GM21515 (cell line): ENCODE measurements around the gene CYP4F3.
"Not testable (repeated sequence)": the region's sequence is repeated elsewhere in the genome, so short reads cannot be mapped to it uniquely, and the experiment has no call there.

Experiments
- ATAC-seq: cut with Tn5 transposase; IDR thresholded peaks from one replicate; pipeline ENCODE4 v1.9.1; 2021; ENCODE audit not compliant: unreplicated experiment

The CYP4F3 gene

DNA sequence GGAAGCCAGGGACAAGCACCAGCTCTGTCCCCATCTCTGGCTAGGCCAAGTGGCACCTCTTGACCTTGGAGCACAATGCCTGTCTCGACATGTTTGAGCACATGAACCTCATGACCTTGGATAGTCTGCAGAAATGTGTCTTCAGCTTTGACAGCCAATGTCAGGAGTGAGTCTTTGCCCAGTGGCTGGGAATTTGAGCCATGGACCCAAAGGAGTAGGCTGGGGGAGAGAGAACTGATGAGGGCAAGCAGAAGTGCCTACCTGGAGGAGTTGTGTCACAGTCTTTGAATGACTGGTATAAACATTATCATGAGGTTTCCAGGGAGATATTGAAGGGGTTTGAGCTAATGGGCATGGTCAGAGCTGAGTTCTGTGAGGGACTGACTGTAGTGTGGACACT is 25.5 kb downstream of the CYP4F3 start:
- no peak for ATAC-seq

DNA sequence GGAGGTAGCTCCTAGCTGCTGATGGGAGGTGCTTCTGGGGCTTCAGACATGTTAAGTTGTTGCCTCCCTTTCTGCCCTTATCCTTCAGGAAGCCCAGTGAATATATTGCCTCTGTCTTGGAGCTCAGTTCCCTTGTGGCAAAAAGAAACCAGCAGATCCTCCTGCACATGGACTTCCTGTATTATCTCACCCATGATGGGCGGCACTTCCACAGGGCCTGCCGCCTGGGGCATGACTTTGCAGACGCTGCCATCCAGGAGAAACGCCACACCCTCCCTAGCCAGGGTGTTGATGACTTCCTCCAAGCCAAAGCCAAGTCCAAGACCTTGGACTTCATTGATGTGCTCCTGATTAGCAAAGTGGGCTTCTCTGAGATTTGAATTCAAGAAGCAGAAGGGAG is 26.2 kb downstream of the CYP4F3 start:
- ATAC-seq: no peak

DNA sequence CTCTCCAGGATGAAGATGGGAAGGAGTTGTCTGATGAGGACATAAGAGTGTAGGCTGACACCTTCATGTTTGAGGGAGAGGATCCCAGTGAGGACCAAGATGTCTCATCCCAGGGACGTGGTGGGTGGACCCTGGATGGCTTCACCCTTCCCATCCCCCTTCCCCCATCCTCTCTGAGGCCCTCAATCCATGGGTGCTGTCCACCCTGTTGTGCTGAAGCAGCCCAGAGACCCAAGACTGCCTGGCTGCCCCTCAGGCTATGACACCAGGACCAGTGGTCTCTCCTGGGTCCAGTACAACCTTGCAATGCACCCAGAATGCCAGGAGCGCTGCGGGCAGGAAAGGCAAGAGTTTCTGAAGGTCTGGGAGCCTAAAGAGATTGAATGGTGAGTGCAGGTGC is 28.7 kb downstream of the CYP4F3 start:
- no peak for ATAC-seq

DNA sequence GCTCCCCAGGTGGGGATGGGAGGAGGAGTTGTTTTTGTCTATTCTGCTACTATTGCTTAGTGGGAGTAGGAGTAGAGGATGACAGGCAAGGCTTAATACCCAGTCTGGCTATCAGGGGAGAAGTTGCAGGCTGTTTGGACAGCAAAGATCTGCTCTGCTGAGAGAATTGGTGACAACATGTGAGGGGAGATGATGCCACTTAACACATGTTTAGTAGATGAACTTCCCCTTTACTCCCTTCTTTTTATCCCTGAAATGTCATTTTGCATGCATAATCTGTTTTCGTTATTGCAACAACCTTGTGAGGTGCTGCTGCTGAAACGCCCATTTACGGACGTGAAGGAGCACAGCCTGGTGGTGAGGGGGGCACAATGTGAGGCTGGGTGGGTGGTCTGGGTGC is 29.2 kb downstream of the CYP4F3 start:
- ATAC-seq: no peak

DNA sequence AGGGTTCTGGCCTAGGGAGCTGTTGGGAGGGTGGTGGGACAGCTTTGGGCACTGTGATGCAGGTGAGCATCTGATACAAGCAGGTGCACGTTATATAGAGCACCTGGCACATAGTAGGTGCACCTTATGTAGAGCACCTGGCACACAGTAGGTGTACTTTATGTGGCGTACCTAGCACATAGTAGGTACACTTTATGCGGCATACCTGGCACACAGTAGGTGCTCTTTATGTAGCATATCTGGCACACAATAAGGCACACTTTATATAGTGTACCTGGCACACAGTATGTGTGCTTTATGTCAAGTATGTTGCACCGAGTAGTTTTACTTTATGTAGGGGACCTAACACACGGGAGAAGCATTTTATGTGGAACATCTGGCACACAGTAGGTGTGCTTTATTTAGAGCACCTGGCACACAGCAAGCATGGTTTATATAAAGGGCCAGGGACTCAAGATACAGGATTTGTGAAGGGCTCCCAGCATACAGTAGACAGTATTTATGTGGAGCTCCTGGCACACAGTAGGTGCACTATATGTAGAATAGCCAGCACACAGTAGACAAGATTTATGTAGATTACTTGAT is 30.6 kb downstream of the CYP4F3 start:
- ATAC-seq: no peak

DNA sequence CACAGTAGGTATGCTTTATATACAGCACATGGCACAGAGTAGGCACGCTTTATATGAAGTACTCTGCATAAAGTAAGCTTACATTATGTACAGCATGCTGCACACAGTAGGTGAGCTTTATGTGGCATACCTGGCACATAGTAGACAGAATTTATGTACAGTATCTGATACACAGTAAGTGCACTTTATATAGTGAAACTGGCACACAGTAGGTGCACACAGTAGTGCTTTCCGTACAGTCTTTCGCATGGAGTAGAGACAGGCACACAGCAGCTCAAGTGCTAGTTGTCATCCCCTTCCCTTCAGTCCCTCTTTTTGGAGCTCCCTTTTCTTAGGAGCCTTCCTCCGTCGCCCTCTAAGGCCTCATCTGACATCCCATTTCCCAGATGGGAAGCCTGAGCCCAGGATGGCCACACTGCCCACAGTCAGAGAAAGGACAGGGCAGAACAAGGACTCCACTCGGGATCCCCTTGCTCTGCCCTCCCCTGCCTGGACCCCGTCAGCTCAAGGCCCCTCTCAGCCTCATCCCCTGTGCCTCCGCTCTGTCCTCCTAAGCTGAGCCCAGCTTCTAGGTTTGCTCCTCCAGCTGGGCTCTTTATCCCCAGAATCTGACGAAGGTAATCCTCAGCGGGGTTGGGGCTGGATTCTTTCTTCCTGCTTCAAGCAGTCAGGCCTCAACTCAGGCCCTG is 31.3 kb downstream of the CYP4F3 start:
- ATAC-seq: no peak

DNA sequence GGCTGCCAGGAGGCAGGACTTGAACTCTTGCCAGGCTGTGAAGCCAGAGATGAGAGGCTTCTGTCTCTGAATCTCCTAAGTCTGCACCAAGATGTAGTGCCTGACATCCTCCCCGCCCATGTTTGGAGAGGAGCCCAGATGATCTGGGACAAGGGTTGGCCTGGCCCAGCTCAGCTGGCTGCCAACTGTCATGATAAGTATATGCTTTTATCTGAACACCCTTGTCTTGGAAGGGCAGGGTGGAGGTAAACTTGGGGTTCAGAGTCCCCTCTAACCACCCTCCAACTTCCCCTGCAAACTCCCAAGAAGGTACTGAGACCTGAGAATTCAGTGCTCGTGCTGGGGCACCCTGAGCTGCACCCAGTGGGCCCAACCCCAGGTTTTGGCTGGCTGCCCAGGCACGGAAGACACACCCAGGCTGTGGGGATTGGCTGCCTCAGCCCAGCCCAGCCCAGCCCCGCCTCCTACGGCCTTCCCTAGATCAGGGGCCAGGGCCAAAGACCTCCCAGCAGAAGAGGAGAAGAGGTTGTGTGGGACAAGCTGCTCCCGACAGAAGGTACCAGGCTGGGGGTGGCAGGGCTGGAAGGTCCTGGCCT is 32.0 kb downstream of the CYP4F3 start, which contains the start of gene CYP4F12:
CYP4F12 (plus strand) TSS at position 508 of the 596 bp plus-strand sequence. CDS start 443 bp downstream, outside the sequence.
- ATAC-seq: no peak

DNA sequence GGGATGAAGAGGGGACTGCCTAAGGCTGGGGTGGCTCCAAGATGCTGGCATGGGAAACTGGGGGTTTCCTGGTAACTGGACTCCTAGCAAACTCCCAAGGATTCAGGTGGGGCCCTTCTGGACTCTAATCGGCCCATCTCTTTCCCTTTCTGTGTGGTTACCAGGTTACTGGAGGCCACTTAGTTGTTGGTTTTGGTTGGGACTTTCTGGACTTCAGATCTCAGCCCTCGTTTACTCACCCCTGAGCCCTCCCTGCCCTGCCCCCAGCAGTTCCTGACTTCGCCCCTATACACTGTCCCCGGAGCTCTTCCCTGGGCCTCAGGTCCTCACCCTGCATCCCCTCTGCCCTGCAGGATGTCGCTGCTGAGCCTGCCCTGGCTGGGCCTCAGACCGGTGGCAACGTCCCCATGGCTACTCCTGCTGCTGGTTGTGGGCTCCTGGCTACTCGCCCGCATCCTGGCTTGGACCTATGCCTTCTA is 32.5 kb downstream of the CYP4F3 start:
- no peak for ATAC-seq

DNA sequence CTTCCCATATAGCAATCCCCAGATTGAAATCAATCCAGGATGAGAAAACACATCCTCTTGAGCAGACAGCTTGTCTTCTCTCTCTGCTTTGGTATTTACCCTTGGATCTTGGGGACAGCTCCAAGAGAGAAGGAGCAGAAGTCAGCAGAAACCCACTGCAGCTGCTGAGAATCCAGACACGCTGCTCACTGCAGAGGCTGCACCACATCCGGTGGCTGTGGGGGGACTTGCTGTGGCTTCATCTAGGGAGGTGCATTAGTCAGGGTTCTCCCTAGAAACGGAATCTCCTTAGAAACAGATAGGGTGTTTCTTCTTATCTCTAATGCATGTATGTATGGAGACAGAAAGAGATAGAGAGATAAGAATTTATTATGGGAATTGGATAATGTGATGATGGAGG is 34.9 kb downstream of the CYP4F3 start:
- no peak for ATAC-seq

DNA sequence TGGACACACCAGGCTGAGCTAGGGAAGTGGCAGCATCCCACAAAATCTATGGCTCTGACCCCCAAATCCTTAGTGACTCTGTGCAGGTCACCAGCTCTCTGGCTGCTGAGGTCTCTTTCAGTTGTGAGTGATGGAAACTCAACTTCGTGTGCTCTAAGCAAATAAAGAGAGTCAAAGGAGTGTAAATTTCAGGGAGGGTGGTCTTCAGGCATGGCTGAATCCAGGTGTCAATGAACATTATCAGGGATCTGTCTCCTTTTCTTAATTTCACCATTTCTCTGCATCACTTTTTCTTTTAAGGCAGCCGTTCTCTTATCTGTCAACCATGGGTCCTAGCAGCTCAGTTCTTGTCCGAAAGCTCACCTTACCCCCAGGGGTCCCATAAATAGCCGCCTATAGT is 38.4 kb downstream of the CYP4F3 start:
- no peak for ATAC-seq

DNA sequence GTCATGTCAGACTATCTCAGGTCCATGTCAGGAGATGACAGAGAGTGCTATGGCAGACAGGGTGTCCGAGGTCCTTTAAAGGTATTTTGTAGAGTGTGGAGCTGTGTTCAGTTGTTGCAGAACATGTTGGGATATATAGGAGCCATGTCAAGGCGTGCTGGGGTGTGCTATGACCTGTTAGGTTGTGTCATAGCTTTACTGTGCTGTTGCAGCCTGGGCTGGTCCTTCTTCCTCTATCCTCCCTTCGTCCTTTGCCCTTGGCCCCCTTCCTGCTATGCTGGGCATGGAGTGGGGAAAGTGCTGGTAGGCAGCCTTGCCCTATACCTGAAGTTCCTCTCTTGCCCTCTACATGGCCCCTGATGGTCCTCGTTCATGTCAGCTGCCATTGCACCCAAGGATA is 39.2 kb downstream of the CYP4F3 start:
- not testable (repeated sequence) for ATAC-seq

DNA sequence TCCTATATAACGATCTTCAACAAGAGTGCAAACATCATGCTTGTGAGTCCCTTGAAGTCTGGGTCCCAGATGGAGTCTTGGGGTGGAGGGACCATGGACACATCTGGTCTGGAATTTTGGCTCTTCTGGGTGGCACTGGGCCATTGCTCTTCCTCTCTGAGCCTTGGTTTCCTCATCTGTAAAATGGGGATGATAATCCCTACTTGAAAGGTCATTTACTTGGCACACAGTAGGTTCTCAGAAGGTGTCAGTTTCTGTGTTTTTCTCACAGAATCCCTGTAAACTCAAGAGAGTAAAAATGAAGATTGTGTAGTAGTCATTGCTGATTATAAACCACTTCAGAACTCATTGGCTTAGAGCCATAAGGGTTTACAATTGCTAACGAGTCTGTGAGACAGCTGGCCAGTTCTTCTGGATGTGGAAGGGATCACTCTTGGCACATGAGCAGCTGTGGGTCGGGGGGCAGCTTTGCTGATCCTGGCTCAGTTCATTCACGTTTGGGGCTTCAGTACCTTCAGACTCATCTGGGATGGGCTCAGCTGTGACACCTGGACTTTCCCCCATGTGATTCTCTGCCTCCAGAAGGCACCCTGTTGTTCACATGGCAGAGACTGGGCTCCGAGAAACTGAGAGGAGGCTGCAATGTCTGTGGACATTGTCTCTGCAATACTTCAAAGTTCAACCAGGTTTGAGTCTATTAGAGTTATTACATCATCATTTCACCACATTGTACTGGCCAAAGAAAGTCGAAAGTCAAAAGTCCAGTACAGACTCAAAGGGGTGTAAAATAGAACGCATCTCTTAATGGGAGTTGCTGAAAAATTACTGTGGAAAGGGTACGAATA is 40.0 kb downstream of the CYP4F3 start:
- no peak for ATAC-seq

DNA sequence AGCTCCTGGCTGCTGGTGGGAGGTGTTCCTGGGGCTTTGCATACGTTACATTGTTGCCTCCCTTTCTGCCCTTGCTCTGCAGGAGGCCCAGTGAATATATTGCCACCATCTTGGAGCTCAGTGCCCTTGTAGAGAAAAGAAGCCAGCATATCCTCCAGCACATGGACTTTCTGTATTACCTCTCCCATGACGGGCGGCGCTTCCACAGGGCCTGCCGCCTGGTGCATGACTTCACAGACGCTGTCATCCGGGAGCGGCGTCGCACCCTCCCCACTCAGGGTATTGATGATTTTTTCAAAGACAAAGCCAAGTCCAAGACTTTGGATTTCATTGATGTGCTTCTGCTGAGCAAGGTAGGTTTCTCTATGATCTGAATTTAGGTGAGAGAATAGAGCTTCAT is 42.7 kb downstream of the CYP4F3 start:
- ATAC-seq: no peak

DNA sequence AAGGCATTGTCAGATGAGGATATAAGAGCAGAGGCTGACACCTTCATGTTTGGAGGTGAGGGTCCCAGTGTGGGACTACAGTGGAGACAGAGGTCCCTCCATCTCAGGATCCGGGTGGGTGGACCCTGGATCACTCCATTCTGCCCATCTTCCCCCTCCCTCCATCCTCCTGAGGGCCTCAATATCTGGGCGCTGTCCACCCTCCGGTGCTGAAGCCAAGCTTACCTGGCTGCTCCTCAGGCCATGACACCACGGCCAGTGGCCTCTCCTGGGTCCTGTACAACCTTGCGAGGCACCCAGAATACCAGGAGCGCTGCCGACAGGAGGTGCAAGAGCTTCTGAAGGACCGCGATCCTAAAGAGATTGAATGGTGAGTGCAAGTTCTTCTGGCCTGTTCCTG is 44.1 kb downstream of the CYP4F3 start:
- ATAC-seq: no peak

DNA sequence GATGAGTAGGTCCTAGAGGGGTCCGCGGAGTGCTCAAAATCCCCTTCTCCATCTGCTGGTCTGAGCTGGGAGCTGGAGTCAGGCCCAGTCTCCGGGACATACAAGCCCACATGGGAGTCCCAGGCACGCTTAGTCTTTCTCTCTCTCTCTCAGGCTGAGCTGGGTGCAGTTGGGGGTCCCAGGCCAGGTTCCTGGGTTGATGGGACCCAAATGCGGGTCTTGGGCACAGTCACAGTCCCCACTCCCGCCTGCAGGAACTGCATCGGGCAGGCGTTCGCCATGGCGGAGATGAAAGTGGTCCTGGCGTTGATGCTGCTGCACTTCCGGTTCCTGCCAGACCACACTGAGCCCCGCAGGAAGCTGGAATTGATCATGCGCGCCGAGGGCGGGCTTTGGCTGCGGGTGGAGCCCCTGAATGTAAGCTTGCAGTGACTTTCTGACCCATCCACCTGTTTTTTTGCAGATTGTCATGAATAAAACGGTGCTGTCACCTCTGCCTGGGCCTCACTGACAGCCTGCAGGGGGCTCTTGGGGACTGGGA is 56.0 kb downstream of the CYP4F3 start:
- no peak for ATAC-seq

DNA sequence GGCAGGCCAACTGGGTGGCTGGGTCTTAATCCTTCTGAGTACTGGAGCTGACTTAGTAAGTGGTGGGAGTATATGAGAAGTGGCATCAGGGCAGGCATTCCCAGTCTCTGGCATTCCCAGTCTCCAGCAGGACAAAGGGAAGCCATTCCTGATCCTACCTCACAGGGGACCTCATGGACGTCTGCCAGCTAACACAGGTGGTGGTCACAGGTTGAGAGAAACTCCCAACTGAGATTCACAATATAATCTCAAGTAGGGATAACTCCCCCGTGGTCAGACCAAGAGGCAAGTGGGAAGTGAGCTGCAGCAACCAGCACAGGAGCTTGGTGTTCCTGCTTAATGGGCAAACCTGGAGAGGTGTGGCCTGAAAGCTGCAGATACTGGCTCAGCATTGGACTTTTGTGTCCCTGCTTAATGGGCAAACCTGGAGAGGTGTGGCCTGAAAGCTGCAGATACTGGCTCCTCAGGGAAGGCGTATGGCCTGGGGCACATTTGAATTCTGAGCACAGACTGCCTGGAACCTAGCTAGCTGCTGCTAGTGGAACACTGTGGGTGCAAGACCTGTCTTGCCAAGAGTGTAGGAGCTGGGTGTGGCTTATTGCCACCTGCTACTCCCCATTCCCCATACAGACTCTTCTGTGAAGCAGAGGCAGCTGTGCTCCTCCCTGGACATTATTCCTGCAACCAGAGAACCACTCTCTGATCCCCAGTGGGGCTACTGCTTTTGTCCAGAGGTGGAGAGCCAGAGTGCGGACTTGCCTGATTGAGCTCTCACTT is 61.2 kb downstream of the CYP4F3 start:
- ATAC-seq: no peak

DNA sequence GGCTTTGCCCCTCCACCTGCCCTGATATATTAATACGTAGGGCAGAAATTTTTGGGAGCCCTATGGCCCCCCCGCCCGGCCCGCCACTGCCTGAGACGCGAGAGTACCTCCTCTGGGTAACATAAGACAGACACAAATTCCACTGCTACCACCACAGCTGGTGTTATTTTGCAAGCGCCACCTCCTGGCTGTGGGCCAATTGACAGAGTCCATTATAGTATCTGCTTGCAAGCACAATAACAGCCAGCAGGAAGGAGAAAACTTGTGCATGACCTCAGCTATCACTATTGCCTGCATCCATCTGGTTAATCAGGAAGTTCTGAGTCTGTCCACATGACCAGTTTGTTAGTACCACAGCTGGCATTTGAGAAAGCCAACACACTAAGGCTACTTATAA is 61.8 kb downstream of the CYP4F3 start:
- ATAC-seq: no peak
